ENCODE measurements around the gene GRB10. TPM values are rescaled to one million over a fixed set of nuclear protein-coding genes. Genes with fewer than 3 reads are reported as not detected.
A peak's percentile ranks its signal among the peaks of the same experiment; 100 is the strongest.

Gene GRB10
- total RNA-seq, 1 donor from 2014 or later: 48.6 TPM

DNA sequence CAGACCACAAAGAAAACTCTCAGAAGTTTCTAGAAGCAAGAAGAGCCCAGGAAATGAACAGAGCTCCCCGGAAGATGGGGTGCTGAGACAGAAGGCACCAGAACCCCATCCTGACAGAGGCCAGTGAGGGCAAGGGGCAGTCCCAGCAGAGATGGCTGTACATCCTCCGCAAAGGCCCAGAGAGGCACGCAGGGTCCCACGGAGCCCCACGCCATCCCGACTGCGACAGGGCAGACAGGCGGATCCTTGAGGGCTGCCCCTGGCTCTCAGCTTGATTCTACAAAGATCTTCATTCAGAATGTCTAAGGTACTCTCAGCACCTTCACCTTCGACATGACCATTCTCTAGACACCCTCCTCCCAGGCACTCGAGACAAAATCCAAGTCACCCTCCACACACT lies 109.6 kb downstream of the GRB10 start:
- intact Hi-C loops (cut with DNase I): no loop called here
- Histone ChIP-seq H3K4me3 (no peak overlapping the region), H3K4me1 (peaks cover 22% of the 10 kb centered on the region), H3K27ac (no peak overlapping the region), H3K36me3 (peaks cover 0 to 13% of the 10 kb centered on the region in 2 donors), H3K9me3 (no peaks in the 10 kb centered on the region), H3K27me3 (no peaks in the 10 kb centered on the region)
- DNase-seq (ENCODE audit: extremely low spot score in 2 of 2): no peak
- TF ChIP-seq POLR2AphosphoS5 (IDR thresholded peaks at IDR 0.05; ENCODE audit: insufficient read depth in 1 of 2, low read depth in 1 of 2) (no peak), POLR2A (IDR thresholded peaks at IDR 0.05) (no peak)
- TF ChIP-seq, protein P1, sequence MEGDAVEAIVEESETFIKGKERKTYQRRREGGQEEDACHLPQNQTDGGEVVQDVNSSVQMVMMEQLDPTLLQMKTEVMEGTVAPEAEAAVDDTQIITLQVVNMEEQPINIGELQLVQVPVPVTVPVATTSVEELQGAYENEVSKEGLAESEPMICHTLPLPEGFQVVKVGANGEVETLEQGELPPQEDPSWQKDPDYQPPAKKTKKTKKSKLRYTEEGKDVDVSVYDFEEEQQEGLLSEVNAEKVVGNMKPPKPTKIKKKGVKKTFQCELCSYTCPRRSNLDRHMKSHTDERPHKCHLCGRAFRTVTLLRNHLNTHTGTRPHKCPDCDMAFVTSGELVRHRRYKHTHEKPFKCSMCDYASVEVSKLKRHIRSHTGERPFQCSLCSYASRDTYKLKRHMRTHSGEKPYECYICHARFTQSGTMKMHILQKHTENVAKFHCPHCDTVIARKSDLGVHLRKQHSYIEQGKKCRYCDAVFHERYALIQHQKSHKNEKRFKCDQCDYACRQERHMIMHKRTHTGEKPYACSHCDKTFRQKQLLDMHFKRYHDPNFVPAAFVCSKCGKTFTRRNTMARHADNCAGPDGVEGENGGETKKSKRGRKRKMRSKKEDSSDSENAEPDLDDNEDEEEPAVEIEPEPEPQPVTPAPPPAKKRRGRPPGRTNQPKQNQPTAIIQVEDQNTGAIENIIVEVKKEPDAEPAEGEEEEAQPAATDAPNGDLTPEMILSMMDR (IDR thresholded peaks at IDR 0.05): no peak

DNA sequence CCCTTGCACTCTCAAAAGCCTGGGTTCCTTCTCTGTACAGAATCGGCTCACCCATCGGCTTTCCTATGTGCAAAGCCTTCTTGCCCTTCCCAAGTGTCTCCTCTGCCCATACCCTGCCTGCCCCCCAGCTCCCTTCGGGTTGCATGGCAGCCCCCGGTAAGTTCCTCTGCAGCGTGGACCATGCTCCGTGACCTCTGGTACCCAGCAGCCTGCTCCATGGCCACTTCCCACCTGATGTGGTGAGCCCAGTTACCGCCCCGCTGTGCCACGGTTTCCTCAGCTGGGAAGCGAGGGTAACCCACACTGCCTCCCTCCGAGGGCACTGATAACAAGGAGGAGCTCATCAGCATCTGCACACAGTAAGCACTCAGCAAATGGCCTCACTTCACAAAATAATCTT lies 110.7 kb downstream of the GRB10 start:
- TF ChIP-seq, protein P1 (IDR thresholded peaks at IDR 0.05): no peak
- TF ChIP-seq POLR2AphosphoS5 (IDR thresholded peaks at IDR 0.05; ENCODE audit: insufficient read depth in 1 of 2, low read depth in 1 of 2): no peak
- no peak for TF ChIP-seq POLR2A (IDR thresholded peaks at IDR 0.05)
- Histone ChIP-seq H3K4me3 (no peak overlapping the region), H3K4me1 (peaks cover 26% of the 10 kb centered on the region), H3K9me3 (no peaks in the 10 kb centered on the region), H3K27me3 (no peaks in the 10 kb centered on the region), H3K36me3 (peaks cover 0 to 13% of the 10 kb centered on the region in 2 donors), H3K27ac (no peak overlapping the region)
- no peak for DNase-seq (ENCODE audit: extremely low spot score in 2 of 2)
- intact Hi-C loops (cut with DNase I): no loop called here

DNA sequence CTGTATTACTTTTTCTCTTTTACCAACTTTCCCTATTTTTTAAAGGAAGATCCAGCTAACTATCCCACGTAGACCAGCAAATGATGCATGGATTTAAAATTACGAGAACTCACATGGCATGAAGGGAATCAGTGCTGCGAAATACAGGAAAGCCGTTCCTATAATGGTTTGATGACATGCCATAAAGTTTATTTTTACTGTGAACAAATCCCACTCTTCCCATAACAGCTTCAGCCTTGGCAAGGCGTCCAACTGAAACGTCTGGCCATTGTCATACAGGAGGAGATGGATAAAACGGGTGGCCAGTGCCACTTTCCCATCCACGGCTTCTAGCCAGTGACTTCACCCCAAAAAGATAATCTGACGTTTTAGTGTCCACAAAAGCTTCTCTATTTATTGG lies 111.3 kb downstream of the GRB10 start:
- TF ChIP-seq POLR2A (IDR thresholded peaks at IDR 0.05) (no peak), POLR2AphosphoS5 (IDR thresholded peaks at IDR 0.05; ENCODE audit: insufficient read depth in 1 of 2, low read depth in 1 of 2) (no peak)
- TF ChIP-seq, protein P1 (IDR thresholded peaks at IDR 0.05): no peak
- no peak for DNase-seq (ENCODE audit: extremely low spot score in 2 of 2)
- H3K27me3 ChIP-seq: no peaks in the 10 kb centered on the region
- no peaks in the 10 kb centered on the region for H3K9me3 ChIP-seq
- H3K27ac ChIP-seq: no peak overlapping the region
- peaks cover 0 to 13% of the 10 kb centered on the region in 2 donors for H3K36me3 ChIP-seq
- H3K4me3 ChIP-seq: no peak overlapping the region
- peaks cover 23% of the 10 kb centered on the region for H3K4me1 ChIP-seq
- intact Hi-C loops (cut with DNase I): no loop called here

DNA sequence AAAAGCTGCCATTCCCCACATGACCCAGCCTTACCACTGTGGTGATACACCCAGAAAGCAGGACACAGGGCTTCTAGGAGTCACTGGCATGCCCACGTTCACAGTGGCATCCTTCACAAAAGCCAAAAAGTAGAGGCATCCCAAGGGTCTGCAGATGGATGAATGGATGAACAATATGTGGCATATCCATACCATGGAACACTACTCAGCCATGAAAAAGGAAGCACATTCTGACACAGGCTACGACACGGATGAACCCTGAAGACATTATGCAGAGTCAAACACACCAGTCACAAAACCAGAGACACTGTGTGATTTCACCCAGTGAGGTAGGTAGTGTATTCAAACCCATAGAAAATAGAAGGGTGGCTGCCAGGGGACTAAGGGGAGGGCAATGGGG lies 112.8 kb downstream of the GRB10 start:
- peaks cover 31% of the 10 kb centered on the region for H3K4me1 ChIP-seq
- no peak for TF ChIP-seq POLR2AphosphoS5 (IDR thresholded peaks at IDR 0.05; ENCODE audit: insufficient read depth in 1 of 2, low read depth in 1 of 2)
- H3K27ac ChIP-seq: no peak overlapping the region
- no peaks in the 10 kb centered on the region for H3K27me3 ChIP-seq
- intact Hi-C loops (cut with DNase I): no loop called here
- no peak overlapping the region for H3K4me3 ChIP-seq
- H3K36me3 ChIP-seq: peaks cover 0 to 13% of the 10 kb centered on the region in 2 donors
- DNase-seq (ENCODE audit: extremely low spot score in 2 of 2): no peak
- H3K9me3 ChIP-seq: no peaks in the 10 kb centered on the region

DNA sequence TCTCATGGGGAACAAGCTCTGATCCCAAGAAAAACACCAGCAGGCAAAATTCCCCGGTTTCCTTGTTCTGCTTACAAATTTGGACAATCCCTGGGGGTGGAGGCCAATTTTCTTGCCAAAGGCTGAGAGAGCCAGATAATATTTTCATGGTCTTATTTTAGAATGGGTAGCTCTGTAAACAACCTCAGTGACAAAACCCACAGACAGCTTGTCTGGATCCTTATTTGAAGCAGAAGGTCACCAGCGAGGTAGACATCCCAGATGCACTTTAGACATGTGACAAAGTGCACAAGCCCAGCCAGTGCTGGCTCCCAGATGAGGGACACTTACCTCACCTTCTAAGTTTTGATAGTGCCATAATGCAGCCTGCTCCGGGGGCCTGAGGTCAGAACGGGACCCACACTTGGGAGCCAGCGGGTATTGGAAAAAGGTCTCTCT lies 114.9 kb downstream of the GRB10 start:
- no peaks in the 10 kb centered on the region for H3K9me3 ChIP-seq
- peak in 1 of 2 donors; percentile 60 for TF ChIP-seq POLR2AphosphoS5 (IDR thresholded peaks at IDR 0.05; ENCODE audit: insufficient read depth in 1 of 2, low read depth in 1 of 2)
- TF ChIP-seq, protein P1 (IDR thresholded peaks at IDR 0.05): no peak
- TF ChIP-seq POLR2A (IDR thresholded peaks at IDR 0.05): no peak
- H3K27ac ChIP-seq: peak overlapping the region; percentile 73
- peaks cover 0 to 5% of the 10 kb centered on the region in 2 donors for H3K36me3 ChIP-seq
- no peak for DNase-seq (ENCODE audit: extremely low spot score in 2 of 2)
- intact Hi-C loops (cut with DNase I): no loop called here
- H3K27me3 ChIP-seq: no peaks in the 10 kb centered on the region
- H3K4me1 ChIP-seq: peaks cover 52% of the 10 kb centered on the region
- no peak overlapping the region for H3K4me3 ChIP-seq
